Large intestine (tissue), 3 donors: ENCODE measurements around the gene SEC16B. TPM values are rescaled to one million over a fixed set of nuclear protein-coding genes. Genes with fewer than 3 reads are reported as not detected.
A peak's percentile ranks its signal among the peaks of the same experiment; 100 is the strongest.
"Not testable (repeated sequence)": the region's sequence is repeated elsewhere in the genome, so short reads cannot be mapped to it uniquely, and the experiment has no call there.

Source experiments
- DNase-seq, 2 donors: peaks; one replicate each; pipeline versions ENCODE4 v3.0.0 to v3.0.0-alpha.2; 2013
- H3K27ac ChIP-seq: one replicate; pipeline ENCODE4 v1.5.1; 2013; ENCODE audit warnings: low read length
- H3K27me3 ChIP-seq: 2 replicates; pipeline ENCODE4 v1.6.1; 2013; ENCODE audit warnings: low read length; ENCODE audit not compliant: control insufficient read depth, insufficient read depth
- H3K36me3 ChIP-seq: 2 replicates; pipeline ENCODE4 v1.6.1; 2013; ENCODE audit warnings: low read length; ENCODE audit not compliant: control insufficient read depth, insufficient read depth
- H3K4me1 ChIP-seq: one replicate; pipeline ENCODE4 v1.6.1; 2013; ENCODE audit warnings: low read length; ENCODE audit not compliant: control insufficient read depth, insufficient read depth
- H3K4me3 ChIP-seq: one replicate; pipeline ENCODE4 v1.5.1; 2013; ENCODE audit warnings: low read length
- H3K9me3 ChIP-seq: one replicate; pipeline ENCODE4 v1.6.1; 2013; ENCODE audit warnings: mild to moderate bottlenecking, low read depth, low read length, moderate library complexity; ENCODE audit not compliant: control insufficient read depth
- WGBS: methylation state at CpG from one replicate; pipeline ENCODE4 v1.1.5; 2013; ENCODE audit warnings: low lambda C conversion rate; ENCODE audit not compliant: insufficient coverage; 5-methylcytosine and 5-hydroxymethylcytosine counted together
- polyA plus RNA-seq: library from polyadenylated mRNA; unstranded; fragments of 120-200 nt; gene quantifications from one replicate; pipeline ENCODE4 v1.2.1, GENCODE V29; 2013

SEC16B gene
- polyA plus RNA-seq, 1 donor: 23.7 TPM

GRCh38 chr1:177998696-177999631 is 29.1 kb upstream of the SEC16B start:
- no CpG with 5 or more reads among the region's 4 CpGs for WGBS
- Histone ChIP-seq H3K9me3 (no peaks in the 10 kb centered on the region), H3K4me1 (no peaks in the 10 kb centered on the region), H3K27me3 (no peaks in the 10 kb centered on the region), H3K36me3 (peaks cover 3% of the 10 kb centered on the region), H3K27ac (no peak overlapping the region), H3K4me3 (no peak overlapping the region)
- DNase-seq: no peak

GRCh38 chr1:177996957-177997356 is 27.1 kb upstream of the SEC16B start:
- no peaks in the 10 kb centered on the region for H3K4me1 ChIP-seq
- no peak overlapping the region for H3K4me3 ChIP-seq
- H3K27ac ChIP-seq: no peak overlapping the region
- no peak for DNase-seq
- no peaks in the 10 kb centered on the region for H3K9me3 ChIP-seq
- no peaks in the 10 kb centered on the region for H3K27me3 ChIP-seq
- WGBS: 100% methylated on average over 1 of the region's 5 CpGs
- H3K36me3 ChIP-seq: peaks cover 3% of the 10 kb centered on the region

- Histone ChIP-seq H3K36me3 (peaks cover 3% of the 10 kb centered on the region), H3K4me3 (no peak overlapping the region), H3K27me3 (no peaks in the 10 kb centered on the region), H3K9me3 (no peaks in the 10 kb centered on the region), H3K4me1 (no peaks in the 10 kb centered on the region), H3K27ac (no peak overlapping the region)
- 83% methylated on average over 1 of the region's 5 CpGs for WGBS
- DNase-seq: no peak
These were observed 25.5 kb upstream of the SEC16B start for GRCh38 chr1:177995369-177995768.

GRCh38 chr1:177986281-177986680 is 16.4 kb upstream of the SEC16B start:
- DNase-seq, H3K36me3 ChIP-seq, H3K27me3 ChIP-seq, H3K4me1 ChIP-seq, H3K4me3 ChIP-seq, H3K9me3 ChIP-seq, H3K27ac ChIP-seq: not testable (repeated sequence)
- no CpG with 5 or more reads among the region's 5 CpGs for WGBS

- Histone ChIP-seq H3K4me1 (no peaks in the 10 kb centered on the region), H3K4me3 (no peak overlapping the region), H3K27ac (no peak overlapping the region), H3K36me3 (no peaks in the 10 kb centered on the region), H3K27me3 (no peaks in the 10 kb centered on the region), H3K9me3 (no peaks in the 10 kb centered on the region)
- no CpG with 5 or more reads among the region's 1 CpG for WGBS
- DNase-seq: no peak
These were observed 14.9 kb upstream of the SEC16B start for GRCh38 chr1:177984761-177985160.

GRCh38 chr1:177984136-177984525 is 14.3 kb upstream of the SEC16B start:
- WGBS: no CpG with 5 or more reads among the region's 3 CpGs
- peak in 1 of 2 donors; percentile 16 for DNase-seq
- Histone ChIP-seq H3K27ac (no peak overlapping the region), H3K4me3 (no peak overlapping the region), H3K9me3 (no peaks in the 10 kb centered on the region), H3K36me3 (no peaks in the 10 kb centered on the region), H3K27me3 (no peaks in the 10 kb centered on the region), H3K4me1 (no peaks in the 10 kb centered on the region)

GRCh38 chr1:177983482-177984135 is 13.8 kb upstream of the SEC16B start:
- Histone ChIP-seq H3K27me3 (no peaks in the 10 kb centered on the region), H3K27ac (no peak overlapping the region), H3K9me3 (no peaks in the 10 kb centered on the region), H3K4me1 (no peaks in the 10 kb centered on the region), H3K4me3 (no peak overlapping the region), H3K36me3 (no peaks in the 10 kb centered on the region)
- WGBS: no CpG with 5 or more reads among the region's 3 CpGs
- DNase-seq: no peak

- Histone ChIP-seq H3K27ac (no peak overlapping the region), H3K9me3 (no peaks in the 10 kb centered on the region), H3K4me1 (no peaks in the 10 kb centered on the region), H3K27me3 (no peaks in the 10 kb centered on the region), H3K36me3 (no peaks in the 10 kb centered on the region), H3K4me3 (no peak overlapping the region)
- 100% methylated on average over 2 of the region's 5 CpGs for WGBS
- DNase-seq: no peak
These were observed 13.2 kb upstream of the SEC16B start for GRCh38 chr1:177983077-177983476.

GRCh38 chr1:177981200-177981599 is 11.3 kb upstream of the SEC16B start:
- H3K4me3 ChIP-seq: no peak overlapping the region
- WGBS: no CpG with 5 or more reads among the region's 1 CpG
- H3K36me3 ChIP-seq: no peaks in the 10 kb centered on the region
- H3K27me3 ChIP-seq: no peaks in the 10 kb centered on the region
- no peak overlapping the region for H3K27ac ChIP-seq
- DNase-seq: no peak
- H3K9me3 ChIP-seq: no peaks in the 10 kb centered on the region
- H3K4me1 ChIP-seq: no peaks in the 10 kb centered on the region

GRCh38 chr1:177979272-177979671 is 9.4 kb upstream of the SEC16B start:
- Histone ChIP-seq H3K4me1 (no peaks in the 10 kb centered on the region), H3K27ac (no peak overlapping the region), H3K27me3 (no peaks in the 10 kb centered on the region), H3K36me3 (no peaks in the 10 kb centered on the region), H3K4me3 (no peak overlapping the region), H3K9me3 (no peaks in the 10 kb centered on the region)
- WGBS: no CpG with 5 or more reads among the region's 1 CpG
- DNase-seq: no peak
